MM.1S (cell line): ENCODE measurements around the gene MGAT1.
"Not testable (repeated sequence)": the region's sequence is repeated elsewhere in the genome, so short reads cannot be mapped to it uniquely, and the experiment has no call there.

ENCODE experiments used
- DNase-seq: peaks from one replicate; pipeline ENCODE4 v3.0.0-alpha.2; 2015
- H2AFZ ChIP-seq: fragments of 300-600 bp; sonication (generic); 2 replicates; pipeline ENCODE4 v1.6.0; 2016; ENCODE audit warnings: antibody characterized with exemption, low read length
- H3F3A ChIP-seq: fragments of 300-600 bp; sonication (generic); 2 replicates; pipeline ENCODE4 v1.6.1; 2016; ENCODE audit warnings: mild to moderate bottlenecking, antibody characterized with exemption, low read length, moderate library complexity, mixed read lengths; ENCODE audit not compliant: insufficient read depth
- H3K27ac ChIP-seq: fragments of 300-600 bp; sonication (generic); 2 replicates; pipeline ENCODE4 v1.5.1; 2016; ENCODE audit warnings: mild to moderate bottlenecking, low read length
- H3K27me3 ChIP-seq: fragments of 300-600 bp; sonication (generic); replicated peaks from 2 replicates; pipeline ENCODE4 v1.6.0; 2016; ENCODE audit warnings: low read length; ENCODE audit not compliant: insufficient read depth
- H3K36me3 ChIP-seq: fragments of 300-600 bp; sonication (generic); replicated peaks from 2 replicates; pipeline ENCODE4 v1.6.1; 2016; ENCODE audit warnings: mild to moderate bottlenecking, low read length, mixed read lengths; ENCODE audit not compliant: insufficient read depth
- H3K4me1 ChIP-seq: fragments of 300-600 bp; sonication (generic); 2 replicates; pipeline ENCODE4 v1.6.1; 2016; ENCODE audit warnings: low read length, mixed read lengths
- H3K4me2 ChIP-seq: fragments of 300-600 bp; sonication (generic); 2 replicates; pipeline ENCODE4 v1.6.0; 2016; ENCODE audit warnings: low read depth, low read length
- H3K4me3 ChIP-seq: fragments of 300-600 bp; sonication (generic); 2 replicates; pipeline ENCODE4 v1.5.1; 2016; ENCODE audit warnings: low read length, mixed read lengths
- H3K79me2 ChIP-seq: fragments of 300-600 bp; sonication (generic); 2 replicates; pipeline ENCODE4 v1.6.1; 2016; ENCODE audit warnings: mixed run types, low read length, mixed read lengths
- H3K9ac ChIP-seq: fragments of 300-600 bp; sonication (generic); 2 replicates; pipeline ENCODE4 v1.6.1; 2016; ENCODE audit warnings: low read length, mixed read lengths
- H3K9me2 ChIP-seq: fragments of 300-600 bp; sonication (generic); replicated peaks from 2 replicates; pipeline ENCODE4 v1.6.1; 2016; ENCODE audit warnings: mild to moderate bottlenecking, low read length, mixed read lengths; ENCODE audit not compliant: insufficient read depth
- H3K9me3 ChIP-seq: fragments of 300-600 bp; sonication (generic); replicated peaks from 2 replicates; pipeline ENCODE4 v1.6.1; 2016; ENCODE audit warnings: mild to moderate bottlenecking, low read length, mixed read lengths; ENCODE audit not compliant: insufficient read depth
- H4K20me1 ChIP-seq: fragments of 300-600 bp; sonication (generic); 2 replicates; pipeline ENCODE4 v1.6.1; 2016; ENCODE audit warnings: mild to moderate bottlenecking, low read length, moderate library complexity, mixed read lengths; ENCODE audit not compliant: insufficient read depth
- EZH2 ChIP-seq: fragments of 300-600 bp; sonication (generic); optimal IDR thresholded peaks from 2 replicates; pipeline ENCODE3; 2017; ENCODE audit warnings: low read depth, mild to moderate bottlenecking, antibody characterized with exemption, low read length, mixed read lengths
- EZH2phosphoT487 ChIP-seq: fragments of 300-600 bp; sonication (generic); IDR thresholded peaks from 2 replicates; pipeline ENCODE4 v1.6.1; 2018; ENCODE audit warnings: antibody characterized with exemption, low read length
- TF ChIP-seq, protein P1 (sequence below): fragments of 300-600 bp; sonication (generic); IDR thresholded peaks from 2 replicates; pipeline ENCODE4 v1.5.1; 2016; ENCODE audit warnings: antibody characterized with exemption, low read length, mixed read lengths

MGAT1 gene

DNA sequence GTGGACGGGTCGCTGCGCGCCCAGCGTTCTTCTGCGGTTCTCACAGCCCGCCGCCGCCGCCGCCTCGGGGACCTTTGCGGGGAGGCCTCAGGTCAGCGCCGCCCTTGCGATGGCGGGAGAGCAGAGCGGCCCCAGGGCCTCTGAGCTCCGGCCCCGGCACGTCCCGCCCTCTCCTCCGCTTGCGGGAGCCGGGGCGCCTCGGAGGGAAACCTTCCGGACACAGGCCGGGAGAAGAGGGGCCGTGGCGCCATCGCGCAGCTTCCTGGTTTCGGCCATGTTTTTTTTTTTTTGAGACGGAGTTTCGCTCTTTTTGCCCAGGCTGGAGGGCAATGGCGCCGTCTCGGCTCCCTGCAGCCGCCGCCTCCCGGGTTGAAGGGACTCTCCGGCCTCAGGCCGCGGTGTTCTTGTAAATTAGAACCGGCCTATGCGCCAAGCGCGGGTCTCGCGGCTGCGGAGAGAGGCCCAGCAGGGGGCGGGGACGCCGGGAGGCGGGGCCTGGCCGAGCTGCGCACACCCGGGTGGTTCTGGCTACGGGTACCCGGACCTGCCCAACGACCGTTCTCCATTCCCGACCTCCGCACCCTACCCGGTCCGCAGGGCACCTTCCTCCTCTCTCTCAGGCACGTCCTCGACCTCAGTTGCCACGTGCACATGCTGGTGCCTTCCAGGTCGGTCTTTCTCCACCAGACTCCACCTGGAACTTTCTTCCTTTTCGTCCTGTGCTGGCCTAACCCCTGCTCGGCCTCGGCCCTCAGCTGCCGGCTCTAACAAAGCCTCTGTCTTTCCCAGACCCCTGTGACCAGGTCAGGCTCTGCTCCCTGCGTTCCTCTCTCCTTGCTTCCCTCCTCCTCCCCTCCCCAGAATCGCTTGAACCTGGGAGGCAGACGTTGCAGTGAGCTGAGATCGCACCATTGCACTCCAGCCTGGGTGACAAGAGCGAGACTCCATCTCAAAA, 28.8 kb upstream of the MGAT1 start:
- peak overlapping the region; percentile 69; the same call in 1 of the 2 replicates for H2AFZ ChIP-seq
- peaks cover 20% of the 10 kb centered on the region for H3F3A ChIP-seq
- TF ChIP-seq EZH2phosphoT487 (no peak), EZH2 (no peak)
- TF ChIP-seq, protein P1, sequence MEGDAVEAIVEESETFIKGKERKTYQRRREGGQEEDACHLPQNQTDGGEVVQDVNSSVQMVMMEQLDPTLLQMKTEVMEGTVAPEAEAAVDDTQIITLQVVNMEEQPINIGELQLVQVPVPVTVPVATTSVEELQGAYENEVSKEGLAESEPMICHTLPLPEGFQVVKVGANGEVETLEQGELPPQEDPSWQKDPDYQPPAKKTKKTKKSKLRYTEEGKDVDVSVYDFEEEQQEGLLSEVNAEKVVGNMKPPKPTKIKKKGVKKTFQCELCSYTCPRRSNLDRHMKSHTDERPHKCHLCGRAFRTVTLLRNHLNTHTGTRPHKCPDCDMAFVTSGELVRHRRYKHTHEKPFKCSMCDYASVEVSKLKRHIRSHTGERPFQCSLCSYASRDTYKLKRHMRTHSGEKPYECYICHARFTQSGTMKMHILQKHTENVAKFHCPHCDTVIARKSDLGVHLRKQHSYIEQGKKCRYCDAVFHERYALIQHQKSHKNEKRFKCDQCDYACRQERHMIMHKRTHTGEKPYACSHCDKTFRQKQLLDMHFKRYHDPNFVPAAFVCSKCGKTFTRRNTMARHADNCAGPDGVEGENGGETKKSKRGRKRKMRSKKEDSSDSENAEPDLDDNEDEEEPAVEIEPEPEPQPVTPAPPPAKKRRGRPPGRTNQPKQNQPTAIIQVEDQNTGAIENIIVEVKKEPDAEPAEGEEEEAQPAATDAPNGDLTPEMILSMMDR: no peak
- peak overlapping the region; percentile 96 for H3K27ac ChIP-seq
- no peaks in the 10 kb centered on the region for H3K9me3 ChIP-seq
- no peaks in the 10 kb centered on the region for H3K27me3 ChIP-seq
- no peaks in the 10 kb centered on the region for H4K20me1 ChIP-seq
- H3K4me2 ChIP-seq: peak overlapping the region; percentile 95
- peak overlapping the region; percentile 84 for H3K4me3 ChIP-seq
- H3K4me1 ChIP-seq: peaks cover 16% of the 10 kb centered on the region
- no peaks in the 10 kb centered on the region; the same call in 1 of the 2 replicates for H3K36me3 ChIP-seq
- H3K9ac ChIP-seq: peak overlapping the region; percentile 98
- DNase-seq: peak; percentile 85
- no peaks in the 10 kb centered on the region for H3K9me2 ChIP-seq
- peaks cover 40% of the 10 kb centered on the region for H3K79me2 ChIP-seq

DNA sequence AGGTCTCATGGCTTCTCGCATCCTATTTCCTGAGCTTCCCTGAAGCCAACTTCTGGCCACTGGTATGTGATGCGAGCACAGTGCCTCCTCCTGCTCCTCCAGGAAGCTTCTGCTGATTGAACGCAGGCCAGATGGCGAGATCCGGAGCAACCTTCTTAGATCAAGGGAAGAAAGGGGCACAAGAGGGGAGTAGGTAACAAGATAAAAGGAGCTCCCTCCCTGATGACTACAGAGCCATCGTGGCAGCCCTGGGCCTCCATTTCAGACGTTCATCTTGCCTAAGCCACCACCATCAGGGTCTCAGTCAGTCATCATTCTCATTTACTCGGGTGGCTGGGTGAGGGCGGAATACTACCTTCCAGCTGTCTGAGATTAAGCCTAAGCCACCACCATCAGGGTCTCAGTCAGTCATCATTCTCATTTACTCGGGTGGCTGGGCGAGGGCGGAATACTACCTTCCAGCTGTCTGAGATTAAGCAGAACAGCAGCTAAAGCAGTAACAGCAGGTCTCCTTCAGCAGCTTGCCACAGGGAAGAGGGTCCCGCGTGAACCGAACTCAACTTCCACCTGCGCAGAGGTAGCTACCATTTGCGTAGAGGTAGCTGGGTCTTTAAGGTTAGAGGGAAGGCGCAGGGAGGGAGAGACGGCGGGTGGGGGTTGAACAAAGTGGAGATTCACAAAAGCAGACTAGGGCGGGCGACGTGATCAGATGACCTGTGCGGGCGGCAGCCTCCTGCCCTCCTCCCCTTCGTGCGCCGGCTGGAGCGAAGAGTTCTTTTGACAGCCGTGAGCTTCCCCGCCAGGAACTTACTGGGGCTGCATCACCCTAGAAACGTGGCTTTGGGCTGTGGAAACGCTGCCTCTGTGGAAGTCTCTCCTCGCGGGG, 27.9 kb upstream of the MGAT1 start:
- peaks cover 20% of the 10 kb centered on the region for H3F3A ChIP-seq
- H3K27me3 ChIP-seq: no peaks in the 10 kb centered on the region
- peak overlapping the region; percentile 69 for H2AFZ ChIP-seq
- no peaks in the 10 kb centered on the region for H3K9me3 ChIP-seq
- H3K36me3 ChIP-seq: no peaks in the 10 kb centered on the region; the same call in 1 of the 2 replicates
- H3K9me2 ChIP-seq: no peaks in the 10 kb centered on the region
- H3K4me2 ChIP-seq: peak overlapping the region; percentile 95
- peaks cover 16% of the 10 kb centered on the region for H3K4me1 ChIP-seq
- DNase-seq: peak; percentile 83
- H3K27ac ChIP-seq: peak overlapping the region; percentile 96
- no peak for TF ChIP-seq EZH2phosphoT487
- TF ChIP-seq, protein P1: no peak; the same call in 1 of the 2 replicates
- TF ChIP-seq EZH2: no peak
- peak overlapping the region; percentile 98 for H3K9ac ChIP-seq
- peak overlapping the region; percentile 84 for H3K4me3 ChIP-seq
- no peaks in the 10 kb centered on the region for H4K20me1 ChIP-seq
- peaks cover 40% of the 10 kb centered on the region for H3K79me2 ChIP-seq

DNA sequence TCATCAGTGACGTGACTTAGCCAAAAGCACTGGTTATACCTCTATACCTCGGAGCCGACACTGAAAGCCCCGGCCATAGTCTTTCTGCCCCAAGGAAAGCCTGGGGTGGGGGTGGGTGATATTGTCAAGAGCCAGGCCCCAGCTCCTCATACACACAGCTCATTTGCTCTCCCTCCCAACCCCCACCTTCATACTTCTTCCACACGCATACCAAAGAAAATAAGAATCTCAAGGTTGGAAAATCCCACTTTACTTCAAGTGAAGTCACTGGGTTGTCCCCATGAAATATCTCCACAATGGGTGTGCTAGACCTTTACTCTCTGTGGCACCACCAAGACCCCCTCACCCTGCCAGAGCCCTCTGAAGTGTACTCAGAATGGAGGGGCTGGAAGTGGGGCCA, 27.1 kb upstream of the MGAT1 start:
- Histone ChIP-seq H3K9me2 (no peaks in the 10 kb centered on the region), H3K79me2 (peaks cover 40% of the 10 kb centered on the region), H3K27me3 (no peaks in the 10 kb centered on the region), H3K36me3 (no peaks in the 10 kb centered on the region; the same call in 1 of the 2 replicates), H3K4me1 (peaks cover 17% of the 10 kb centered on the region), H3K9me3 (no peaks in the 10 kb centered on the region), H3F3A (peaks cover 16% of the 10 kb centered on the region), H3K4me2 (peak overlapping the region; percentile 95), H2AFZ (no peak overlapping the region), H3K4me3 (peak overlapping the region; percentile 84), H4K20me1 (no peaks in the 10 kb centered on the region), H3K9ac (peak overlapping the region; percentile 98), H3K27ac (peak overlapping the region; percentile 96; the same call in 1 of the 2 replicates)
- DNase-seq: no peak
- TF ChIP-seq, protein P1: no peak

DNA sequence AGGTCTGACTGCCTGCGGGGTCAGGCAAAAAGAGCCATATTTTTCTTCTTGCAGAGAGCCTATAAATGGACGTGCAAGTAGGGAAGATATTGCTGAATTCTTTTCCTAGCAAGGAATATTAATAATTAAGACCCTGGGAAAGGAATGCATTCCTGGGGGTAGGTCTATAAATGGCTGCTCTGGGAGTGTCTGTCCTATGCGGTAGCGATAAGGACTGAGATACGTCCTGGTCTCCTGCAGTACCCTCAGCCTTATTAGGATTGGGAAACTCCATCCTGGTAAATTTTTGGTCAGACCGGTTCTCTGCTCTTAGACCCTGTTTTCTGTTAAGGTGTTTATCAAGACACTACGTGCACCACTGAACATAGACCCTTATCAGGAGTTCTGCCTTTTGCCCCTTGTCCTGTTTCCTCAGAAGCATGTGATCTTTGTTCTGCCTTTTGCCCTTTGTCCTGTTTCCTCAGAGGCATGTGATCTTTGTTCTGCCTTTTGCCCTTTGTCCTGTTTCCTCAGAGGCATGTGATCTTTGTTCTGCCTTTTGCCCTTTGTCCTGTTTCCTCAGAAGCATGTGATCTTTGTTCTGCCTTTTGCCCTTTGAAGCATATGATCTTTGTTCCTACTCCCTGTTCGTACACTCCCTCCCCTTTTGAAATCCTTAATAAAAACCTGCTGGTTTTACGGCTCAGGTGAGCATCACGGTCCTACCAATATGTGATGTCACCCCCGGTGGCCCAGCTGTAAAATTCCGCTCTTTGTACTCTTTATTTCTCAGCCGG, 26.3 kb upstream of the MGAT1 start:
- H4K20me1 ChIP-seq, H3K9me3 ChIP-seq, H2AFZ ChIP-seq, H3K9me2 ChIP-seq, H3K4me3 ChIP-seq, DNase-seq, H3K36me3 ChIP-seq, H3K27ac ChIP-seq, H3K9ac ChIP-seq, H3K4me2 ChIP-seq, H3K27me3 ChIP-seq: not testable (repeated sequence)
- H3F3A ChIP-seq: peaks cover 16% of the 10 kb centered on the region
- peaks cover 38% of the 10 kb centered on the region for H3K79me2 ChIP-seq
- peaks cover 20% of the 10 kb centered on the region for H3K4me1 ChIP-seq

DNA sequence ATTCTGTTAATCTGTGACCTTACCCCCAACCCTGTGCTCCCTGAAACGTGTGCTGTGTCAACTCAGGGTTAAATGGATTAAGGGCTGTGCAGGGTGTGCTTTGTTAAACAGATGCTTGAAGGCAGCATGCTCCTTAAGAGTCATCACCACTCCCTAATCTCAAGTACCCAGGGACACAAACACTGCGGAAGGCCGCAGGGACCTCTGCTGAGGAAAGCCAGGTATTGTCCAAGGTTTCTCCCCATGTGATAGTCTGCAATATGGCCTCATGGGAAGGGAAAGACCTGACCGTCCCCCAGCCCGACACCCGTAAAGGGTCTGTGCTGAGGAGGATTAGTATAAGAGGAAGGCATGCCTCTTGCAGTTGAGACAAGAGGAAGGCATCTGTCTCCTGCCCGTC, 24.8 kb upstream of the MGAT1 start:
- not testable (repeated sequence) for H3K27me3 ChIP-seq, H3K4me3 ChIP-seq, H4K20me1 ChIP-seq, H2AFZ ChIP-seq, DNase-seq, H3K4me2 ChIP-seq, H3K36me3 ChIP-seq, H3K9me3 ChIP-seq, H3K27ac ChIP-seq, H3K9ac ChIP-seq, H3K9me2 ChIP-seq
- peaks cover 16% of the 10 kb centered on the region for H3F3A ChIP-seq
- H3K4me1 ChIP-seq: peaks cover 15% of the 10 kb centered on the region
- H3K79me2 ChIP-seq: peaks cover 28% of the 10 kb centered on the region
